WTC11 (cell line): ENCODE data around the gene SETD4. TPM values are rescaled to one million over a fixed set of nuclear protein-coding genes. Genes with fewer than 3 reads are reported as not detected.

Source experiments
- ATAC-seq: fragments of 200-7000 bp; cut with Tn5 transposase; 2 replicates; pipeline ENCODE4 v1.10.0; 2021; ENCODE audit warnings: mild to moderate bottlenecking, moderate library complexity
- CTCF ChIA-PET: fragments of 300-600 bp; sonication (Branson Sonifier 250); formaldehyde crosslinking; loops from one replicate; lab custom pipeline; 2021; ENCODE audit warnings: antibody characterized with exemption; lab: Charles Lee
- POLR2A ChIA-PET: fragments of 350-600 bp; sonication (Branson Sonifier 250); formaldehyde crosslinking; loops from one replicate; lab custom pipeline; 2021; ENCODE audit warnings: antibody characterized with exemption; lab: Charles Lee
- DNase-seq: peaks from one replicate; pipeline ENCODE4 v3.0.0; 2021; ENCODE audit warnings: low spot score
- H3K27ac Mint-ChIP-seq: 2 replicates; pipeline ENCODE4 v1.8.0; 2021; ENCODE audit warnings: mixed read lengths
- H3K27me3 Mint-ChIP-seq: 2 replicates; pipeline ENCODE4 v1.8.0; 2021; ENCODE audit warnings: low read depth, mild to moderate bottlenecking, moderate library complexity, mixed read lengths
- H3K36me3 Mint-ChIP-seq: 2 replicates; pipeline ENCODE4 v1.8.0; 2021; ENCODE audit warnings: mixed read lengths
- H3K4me1 Mint-ChIP-seq: 2 replicates; pipeline ENCODE4 v1.8.0; 2022; ENCODE audit warnings: mixed read lengths
- H3K4me3 Mint-ChIP-seq: 2 replicates; pipeline ENCODE4 v1.8.0; 2021; ENCODE audit warnings: mild to moderate bottlenecking, moderate library complexity, mixed read lengths
- H3K9me3 Mint-ChIP-seq: 2 replicates; pipeline ENCODE4 v1.8.0; 2021; ENCODE audit warnings: mixed read lengths
- ATF1 ChIP-seq: sonication (generic); formaldehyde crosslinking; IDR thresholded peaks from 2 replicates; pipeline ENCODE4 v1.8.1; 2023; ENCODE audit warnings: mild to moderate bottlenecking, moderate library complexity, missing genetic modification reagents
- CBFB ChIP-seq: sonication (generic); formaldehyde crosslinking; IDR thresholded peaks from 2 replicates; pipeline ENCODE4 v1.8.1; 2022; ENCODE audit warnings: mild to moderate bottlenecking, low read depth, missing genetic modification reagents
- CREM ChIP-seq: sonication (generic); formaldehyde crosslinking; IDR thresholded peaks from 2 replicates; pipeline ENCODE4 v1.8.1; 2022; ENCODE audit warnings: mild to moderate bottlenecking, missing genetic modification reagents, moderate library complexity
- CTCF ChIP-seq: fragments of 200-600 bp; IDR thresholded peaks from 2 replicates; pipeline ENCODE4 v1.8.0; 2022; ENCODE audit warnings: antibody characterized with exemption
- ETV6 ChIP-seq: sonication (generic); formaldehyde crosslinking; IDR thresholded peaks from 2 replicates; pipeline ENCODE4 v1.8.1; 2022; ENCODE audit warnings: mild to moderate bottlenecking, missing genetic modification reagents
- GABPB1 ChIP-seq: sonication (generic); formaldehyde crosslinking; IDR thresholded peaks from 2 replicates; pipeline ENCODE4 v1.8.1; 2023; ENCODE audit warnings: mild to moderate bottlenecking, missing genetic modification reagents
- NFATC4 ChIP-seq: fragments of 250-450 bp; sonication (Bioruptor Pico); IDR thresholded peaks from 2 replicates; pipeline ENCODE4 v1.9.0; 2021; ENCODE audit warnings: mild to moderate bottlenecking
- PRRX2 ChIP-seq: fragments of 250-450 bp; sonication (Bioruptor Pico); IDR thresholded peaks from 2 replicates; pipeline ENCODE4 v1.8.0; 2021; ENCODE audit warnings: mild to moderate bottlenecking
- RELA ChIP-seq: sonication (generic); formaldehyde crosslinking; IDR thresholded peaks from 2 replicates; pipeline ENCODE4 v1.8.1; 2022; ENCODE audit warnings: missing genetic modification reagents, mild to moderate bottlenecking, borderline replicate concordance
- TEAD1 ChIP-seq: sonication (generic); formaldehyde crosslinking; IDR thresholded peaks from 2 replicates; pipeline ENCODE4 v1.8.0; 2022; ENCODE audit warnings: mild to moderate bottlenecking, missing genetic modification reagents
- TP53 ChIP-seq: sonication (generic); formaldehyde crosslinking; IDR thresholded peaks from 2 replicates; pipeline ENCODE4 v1.8.1; 2023; ENCODE audit warnings: mild to moderate bottlenecking, missing genetic modification reagents
- USF1 ChIP-seq: sonication (generic); formaldehyde crosslinking; IDR thresholded peaks from 2 replicates; pipeline ENCODE4 v1.8.0; 2022; ENCODE audit warnings: mild to moderate bottlenecking, missing genetic modification reagents
- ZNF121 ChIP-seq: sonication (generic); formaldehyde crosslinking; IDR thresholded peaks from 2 replicates; pipeline ENCODE4 v1.8.0; 2023; ENCODE audit warnings: missing genetic modification reagents
- ZNF219 ChIP-seq: sonication (generic); formaldehyde crosslinking; IDR thresholded peaks from 2 replicates; pipeline ENCODE4 v1.8.0; 2023; ENCODE audit warnings: missing genetic modification reagents, mild to moderate bottlenecking, borderline replicate concordance
- ZNF232 ChIP-seq: sonication (generic); formaldehyde crosslinking; IDR thresholded peaks from 2 replicates; pipeline ENCODE4 v1.8.0; 2022; ENCODE audit warnings: mild to moderate bottlenecking, missing genetic modification reagents
- ZNF281 ChIP-seq: sonication (generic); formaldehyde crosslinking; IDR thresholded peaks from 2 replicates; pipeline ENCODE4 v1.8.0; 2023; ENCODE audit warnings: mild to moderate bottlenecking, missing genetic modification reagents
- ZNF423 ChIP-seq: fragments of 250-450 bp; sonication (Bioruptor Pico); IDR thresholded peaks from 2 replicates; pipeline ENCODE4 v2.1.2; 2022; ENCODE audit warnings: mild to moderate bottlenecking, moderate library complexity
- total RNA-seq: library from RNA; stranded (reverse); gene quantifications from 3 replicates; pipeline ENCODE4 v1.2.3, GENCODE V29; 2021
- TF ChIP-seq, protein P1 (sequence below): sonication (generic); formaldehyde crosslinking; IDR thresholded peaks from 2 replicates; pipeline ENCODE4 v1.8.1; 2022; ENCODE audit warnings: mild to moderate bottlenecking, moderate library complexity, missing genetic modification reagents
- TF ChIP-seq, protein P2 (sequence below): sonication (generic); formaldehyde crosslinking; IDR thresholded peaks from 2 replicates; pipeline ENCODE4 v1.8.0; 2022; ENCODE audit warnings: mild to moderate bottlenecking, missing genetic modification reagents
- TF ChIP-seq, protein P3 (sequence below): sonication (generic); formaldehyde crosslinking; IDR thresholded peaks from 2 replicates; pipeline ENCODE4 v1.8.1; 2022; ENCODE audit warnings: low read depth, mild to moderate bottlenecking, moderate library complexity, missing genetic modification reagents, borderline replicate concordance
- TF ChIP-seq, protein P4 (sequence below): sonication (generic); formaldehyde crosslinking; IDR thresholded peaks from 2 replicates; pipeline ENCODE4 v1.8.1; 2023; ENCODE audit warnings: mild to moderate bottlenecking, missing genetic modification reagents
- TF ChIP-seq, protein P5 (sequence below): fragments of 250-450 bp; sonication (Bioruptor Pico); conservative IDR thresholded peaks from 2 replicates; pipeline ENCODE4 v1.9.0; 2021; ENCODE audit warnings: mild to moderate bottlenecking

Gene SETD4
- total RNA-seq, 1 experiment from 2014 or later = 64.8 TPM

DNA sequence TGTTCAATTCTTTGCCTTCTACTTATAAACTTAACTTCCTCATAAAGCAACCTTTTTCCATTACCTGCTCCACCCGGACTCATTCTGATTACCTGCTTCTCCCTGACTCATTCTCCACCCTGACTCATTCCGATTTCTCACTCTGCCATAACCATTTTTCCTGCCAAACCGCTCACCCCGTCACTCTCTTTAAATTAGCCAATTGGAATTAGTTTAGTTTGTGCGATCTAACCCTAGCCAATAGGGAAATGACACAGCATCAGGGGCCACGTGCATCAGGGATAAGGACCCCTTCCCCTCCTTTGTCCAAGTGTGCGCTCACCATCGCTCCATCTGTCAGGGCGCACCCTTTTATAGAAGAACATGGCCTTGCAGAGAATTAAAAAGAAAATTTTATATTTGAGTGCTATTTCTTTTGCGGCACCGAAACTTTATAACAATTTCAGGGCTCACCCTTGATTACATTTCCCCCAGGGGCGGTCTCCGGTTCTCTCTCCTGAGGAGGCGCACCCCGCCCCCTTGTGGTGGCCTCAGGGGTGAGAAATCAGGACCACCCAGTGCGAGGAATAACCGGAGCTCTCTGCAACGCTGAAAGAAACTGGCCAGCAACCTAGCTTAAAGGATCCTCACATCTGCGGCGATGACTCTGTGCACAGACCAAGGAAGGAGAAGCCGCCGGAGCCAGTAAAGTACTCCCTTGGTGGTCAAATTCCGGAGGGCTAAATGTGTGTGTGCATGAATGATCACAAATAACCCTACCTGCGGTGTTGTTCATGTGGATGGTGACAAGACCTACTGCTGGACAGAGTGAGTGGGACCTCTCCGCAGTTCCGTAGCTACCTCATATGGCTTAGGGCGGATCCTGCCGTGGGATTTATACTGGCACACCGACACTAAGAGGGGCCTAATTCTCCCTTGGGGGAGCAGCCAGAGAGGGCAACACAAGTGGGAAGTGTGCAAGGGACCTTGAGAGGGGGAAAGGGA is 44.3 kb upstream of the SETD4 start (continued):
- no peak for TF ChIP-seq CBFB
- TF ChIP-seq PRRX2 (CRISPR knock-in tag) = no peak
- TF ChIP-seq, protein P1, sequence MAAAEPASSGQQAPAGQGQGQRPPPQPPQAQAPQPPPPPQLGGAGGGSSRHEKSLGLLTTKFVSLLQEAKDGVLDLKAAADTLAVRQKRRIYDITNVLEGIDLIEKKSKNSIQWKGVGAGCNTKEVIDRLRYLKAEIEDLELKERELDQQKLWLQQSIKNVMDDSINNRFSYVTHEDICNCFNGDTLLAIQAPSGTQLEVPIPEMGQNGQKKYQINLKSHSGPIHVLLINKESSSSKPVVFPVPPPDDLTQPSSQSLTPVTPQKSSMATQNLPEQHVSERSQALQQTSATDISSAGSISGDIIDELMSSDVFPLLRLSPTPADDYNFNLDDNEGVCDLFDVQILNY (CRISPR knock-in tag) = no peak
- TF ChIP-seq ZNF423 (CRISPR knock-in tag) = peak; percentile 46; the same call in 1 of the 2 replicates
- TF ChIP-seq, protein P2, sequence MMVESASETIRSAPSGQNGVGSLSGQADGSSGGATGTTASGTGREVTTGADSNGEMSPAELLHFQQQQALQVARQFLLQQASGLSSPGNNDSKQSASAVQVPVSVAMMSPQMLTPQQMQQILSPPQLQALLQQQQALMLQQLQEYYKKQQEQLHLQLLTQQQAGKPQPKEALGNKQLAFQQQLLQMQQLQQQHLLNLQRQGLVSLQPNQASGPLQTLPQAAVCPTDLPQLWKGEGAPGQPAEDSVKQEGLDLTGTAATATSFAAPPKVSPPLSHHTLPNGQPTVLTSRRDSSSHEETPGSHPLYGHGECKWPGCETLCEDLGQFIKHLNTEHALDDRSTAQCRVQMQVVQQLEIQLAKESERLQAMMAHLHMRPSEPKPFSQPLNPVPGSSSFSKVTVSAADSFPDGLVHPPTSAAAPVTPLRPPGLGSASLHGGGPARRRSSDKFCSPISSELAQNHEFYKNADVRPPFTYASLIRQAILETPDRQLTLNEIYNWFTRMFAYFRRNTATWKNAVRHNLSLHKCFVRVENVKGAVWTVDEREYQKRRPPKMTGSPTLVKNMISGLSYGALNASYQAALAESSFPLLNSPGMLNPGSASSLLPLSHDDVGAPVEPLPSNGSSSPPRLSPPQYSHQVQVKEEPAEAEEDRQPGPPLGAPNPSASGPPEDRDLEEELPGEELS (CRISPR knock-in tag) = no peak
- no peak for TF ChIP-seq ZNF219
- TF ChIP-seq NFATC4 (CRISPR knock-in tag) = no peak
- no peak for TF ChIP-seq ZNF281
- TF ChIP-seq, protein P3, sequence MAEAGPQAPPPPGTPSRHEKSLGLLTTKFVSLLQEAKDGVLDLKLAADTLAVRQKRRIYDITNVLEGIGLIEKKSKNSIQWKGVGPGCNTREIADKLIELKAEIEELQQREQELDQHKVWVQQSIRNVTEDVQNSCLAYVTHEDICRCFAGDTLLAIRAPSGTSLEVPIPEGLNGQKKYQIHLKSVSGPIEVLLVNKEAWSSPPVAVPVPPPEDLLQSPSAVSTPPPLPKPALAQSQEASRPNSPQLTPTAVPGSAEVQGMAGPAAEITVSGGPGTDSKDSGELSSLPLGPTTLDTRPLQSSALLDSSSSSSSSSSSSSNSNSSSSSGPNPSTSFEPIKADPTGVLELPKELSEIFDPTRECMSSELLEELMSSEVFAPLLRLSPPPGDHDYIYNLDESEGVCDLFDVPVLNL (CRISPR knock-in tag) = no peak
- no peak for TF ChIP-seq TP53 (CRISPR knock-in tag)
- TF ChIP-seq TEAD1 (CRISPR knock-in tag) = 0 out of 2 replicates have a peak, but pooled peaks have one; percentile 35
- TF ChIP-seq RELA (CRISPR knock-in tag) = no peak

DNA sequence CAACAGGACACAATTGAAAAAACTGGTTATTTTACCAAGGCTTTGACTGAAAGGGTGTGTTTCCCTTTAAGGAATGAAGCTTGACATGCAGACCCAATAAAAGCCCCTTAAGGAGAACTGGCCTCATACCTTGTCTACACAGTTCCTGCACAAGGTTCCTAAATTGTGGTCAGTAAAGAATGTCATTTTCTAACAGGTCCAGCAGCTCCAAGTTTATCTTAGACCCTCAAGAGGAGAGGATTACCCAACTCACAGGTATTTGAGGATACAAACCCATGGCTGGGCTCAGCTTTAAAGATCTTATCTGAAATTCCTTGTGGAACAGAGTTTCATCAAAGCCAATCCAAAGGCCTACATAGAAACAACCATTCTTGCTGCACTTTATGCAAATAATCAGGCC is 43.1 kb upstream of the SETD4 start:
- ChIA-PET CTCF (no interaction called here), POLR2A (no interaction called here)
- Mint-ChIP-seq H3K27ac (peak overlapping the region; percentile 84), H3K4me1 (peaks cover 84% of the 10 kb centered on the region), H3K27me3 (no peaks in the 10 kb centered on the region), H3K4me3 (no peak overlapping the region), H3K9me3 (peaks cover 21% of the 10 kb centered on the region), H3K36me3 (peaks cover 45% of the 10 kb centered on the region)
- ATAC-seq (no peak), DNase-seq (no peak)
- TF ChIP-seq, protein P4, sequence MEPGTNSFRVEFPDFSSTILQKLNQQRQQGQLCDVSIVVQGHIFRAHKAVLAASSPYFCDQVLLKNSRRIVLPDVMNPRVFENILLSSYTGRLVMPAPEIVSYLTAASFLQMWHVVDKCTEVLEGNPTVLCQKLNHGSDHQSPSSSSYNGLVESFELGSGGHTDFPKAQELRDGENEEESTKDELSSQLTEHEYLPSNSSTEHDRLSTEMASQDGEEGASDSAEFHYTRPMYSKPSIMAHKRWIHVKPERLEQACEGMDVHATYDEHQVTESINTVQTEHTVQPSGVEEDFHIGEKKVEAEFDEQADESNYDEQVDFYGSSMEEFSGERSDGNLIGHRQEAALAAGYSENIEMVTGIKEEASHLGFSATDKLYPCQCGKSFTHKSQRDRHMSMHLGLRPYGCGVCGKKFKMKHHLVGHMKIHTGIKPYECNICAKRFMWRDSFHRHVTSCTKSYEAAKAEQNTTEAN (CRISPR knock-in tag) = no peak
- no peak for TF ChIP-seq GABPB1 (CRISPR knock-in tag)
- TF ChIP-seq CTCF = no peak
- no peak for TF ChIP-seq CREM (CRISPR knock-in tag)
- TF ChIP-seq ZNF232 = no peak
- no peak for TF ChIP-seq ATF1 (CRISPR knock-in tag)
- no peak for TF ChIP-seq ZNF121 (CRISPR knock-in tag)
- TF ChIP-seq, protein P1 (CRISPR knock-in tag) = no peak
- no peak for TF ChIP-seq USF1
- TF ChIP-seq ETV6 (CRISPR knock-in tag) = no peak
- TF ChIP-seq, protein P5, sequence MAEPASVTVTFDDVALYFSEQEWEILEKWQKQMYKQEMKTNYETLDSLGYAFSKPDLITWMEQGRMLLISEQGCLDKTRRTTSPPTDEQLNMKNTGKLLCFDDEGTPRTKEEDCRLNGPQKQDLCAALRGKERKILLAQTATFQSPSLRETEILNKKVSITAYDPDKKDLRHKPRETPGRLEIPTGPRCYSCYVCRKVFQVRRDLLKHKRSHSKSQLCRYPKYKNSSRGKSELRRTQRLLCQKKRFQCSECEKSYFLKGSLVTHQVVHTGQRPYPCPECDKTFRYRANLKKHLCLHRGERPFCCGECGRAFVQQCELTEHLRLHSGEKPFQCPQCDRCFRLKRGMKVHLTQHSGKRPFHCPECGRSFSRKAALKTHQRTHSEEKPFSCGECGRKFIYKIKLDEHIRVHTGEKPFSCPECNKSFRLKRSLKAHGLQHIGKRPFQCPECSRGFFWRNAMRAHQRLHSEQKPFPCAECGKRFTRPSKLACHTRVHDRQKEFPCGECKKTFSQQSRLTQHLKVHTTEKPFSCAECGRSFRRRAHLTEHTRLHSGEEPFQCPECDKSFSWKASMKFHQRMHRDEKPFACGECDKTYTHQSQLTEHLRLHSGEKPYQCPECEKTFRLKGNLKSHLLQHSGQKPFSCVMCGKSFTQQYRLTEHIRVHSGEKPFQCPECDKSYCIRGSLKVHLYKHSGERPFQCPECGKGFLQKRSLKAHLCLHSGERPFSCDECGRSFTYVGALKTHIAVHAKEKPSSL (CRISPR knock-in tag) = no peak
